ENCODE data around the gene MGMT.

DNA sequence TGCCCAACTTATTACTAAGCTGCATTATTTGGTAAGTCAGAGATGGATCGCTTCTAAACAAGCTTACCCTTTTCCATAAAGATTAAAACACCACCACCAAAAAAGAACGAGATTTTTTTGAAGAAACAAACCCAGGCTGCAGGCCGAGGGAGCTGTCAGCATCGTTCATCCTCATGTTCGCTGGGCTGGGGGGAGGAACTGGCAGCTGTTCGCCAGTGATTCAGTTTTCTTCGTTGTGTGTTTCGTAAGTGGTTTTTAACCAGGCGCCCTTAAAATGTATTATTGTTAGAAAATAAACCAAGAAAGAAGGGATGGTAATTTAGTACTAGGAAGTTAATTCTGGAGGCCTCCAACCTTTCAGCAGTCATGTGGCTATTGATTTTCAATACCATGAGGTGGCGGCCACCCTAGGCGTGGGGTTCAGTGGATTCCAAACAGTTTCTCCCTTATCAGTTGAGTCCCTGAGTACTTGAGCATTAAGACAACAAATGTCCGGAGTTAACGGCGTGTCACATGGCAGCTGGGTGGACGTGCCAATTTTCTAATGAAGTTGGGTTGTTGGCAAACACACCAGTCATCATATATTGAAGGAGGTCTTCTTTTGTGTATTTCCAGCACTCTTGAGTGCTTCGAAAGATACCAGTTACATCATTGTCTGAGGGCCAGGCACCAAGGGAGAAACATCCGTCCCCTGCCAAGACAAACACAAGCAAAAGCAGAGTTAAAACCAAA is 323.8 kb downstream of the MGMT start:
- TF ChIP-seq, protein P1, sequence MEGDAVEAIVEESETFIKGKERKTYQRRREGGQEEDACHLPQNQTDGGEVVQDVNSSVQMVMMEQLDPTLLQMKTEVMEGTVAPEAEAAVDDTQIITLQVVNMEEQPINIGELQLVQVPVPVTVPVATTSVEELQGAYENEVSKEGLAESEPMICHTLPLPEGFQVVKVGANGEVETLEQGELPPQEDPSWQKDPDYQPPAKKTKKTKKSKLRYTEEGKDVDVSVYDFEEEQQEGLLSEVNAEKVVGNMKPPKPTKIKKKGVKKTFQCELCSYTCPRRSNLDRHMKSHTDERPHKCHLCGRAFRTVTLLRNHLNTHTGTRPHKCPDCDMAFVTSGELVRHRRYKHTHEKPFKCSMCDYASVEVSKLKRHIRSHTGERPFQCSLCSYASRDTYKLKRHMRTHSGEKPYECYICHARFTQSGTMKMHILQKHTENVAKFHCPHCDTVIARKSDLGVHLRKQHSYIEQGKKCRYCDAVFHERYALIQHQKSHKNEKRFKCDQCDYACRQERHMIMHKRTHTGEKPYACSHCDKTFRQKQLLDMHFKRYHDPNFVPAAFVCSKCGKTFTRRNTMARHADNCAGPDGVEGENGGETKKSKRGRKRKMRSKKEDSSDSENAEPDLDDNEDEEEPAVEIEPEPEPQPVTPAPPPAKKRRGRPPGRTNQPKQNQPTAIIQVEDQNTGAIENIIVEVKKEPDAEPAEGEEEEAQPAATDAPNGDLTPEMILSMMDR (IDR thresholded peaks at IDR 0.05 in 2 of 3, conservative IDR thresholded peaks at IDR 0.05 in 1 of 3; ENCODE audit: borderline replicate concordance in 1 of 3, insufficient read depth in 1 of 3, low read depth in 2 of 3, low read length in 2 of 3), result no peak
- no peak for TF ChIP-seq SIN3A (IDR thresholded peaks at IDR 0.05; ENCODE audit: low read depth)
